ENCODE results near the gene NRARP. TPM values are rescaled to one million over a fixed set of nuclear protein-coding genes. Genes with fewer than 3 reads are reported as not detected.
"Not testable (repeated sequence)": the region's sequence is repeated elsewhere in the genome, so short reads cannot be mapped to it uniquely, and the experiment has no call there.

NRARP gene
- under 1 TPM in 1 of 6 donors, not detected in 5; 0.37 TPM for polyA plus RNA-seq (ENCODE audit: low read depth in 6 of 6)

GRCh38 chr9:137302118-137302448 is at the start of gene NRARP:
Gene NRARP (minus strand): TSS chr9:137302271. CDS start chr9:137301928, 343 bp downstream.
- ATAC-seq (ENCODE audit: low read depth in 2 of 2) = peak; percentile 86 to 87
- Mint-ChIP-seq H3K4me1 (peaks cover 10 to 28% (median 15%) of the 10 kb centered on the region in 3 donors), H3K36me3 (no peaks in the 10 kb centered on the region), H3K27ac (peak within 1 kb of the TSS in 1 of 6 donors; percentile 69), H3K27me3 (peaks cover 11 to 43% (median 13%) of the 10 kb centered on the region in 3 donors), H3K9me3 (no peaks in the 10 kb centered on the region), H3K4me3 (peak within 1 kb of the TSS; percentile 52 to 86 (median 66))
- DNase-seq = peak; percentile 95

GRCh38 chr9:137350696-137351584 is 48.9 kb upstream of the NRARP start:
- Mint-ChIP-seq H3K27ac (no peak overlapping the region), H3K9me3 (peaks cover 0 to 2% (median 0%) of the 10 kb centered on the region in 7 donors), H3K27me3 (no peaks in the 10 kb centered on the region), H3K36me3 (peaks cover 0 to 8% of the 10 kb centered on the region in 2 donors), H3K4me1 (no peaks in the 10 kb centered on the region), H3K4me3 (no peak overlapping the region)
- no peak for ATAC-seq (ENCODE audit: low read depth in 2 of 2)
- DNase-seq = no peak

- Mint-ChIP-seq H3K27ac (no peak overlapping the region), H3K36me3 (peaks cover 0 to 8% of the 10 kb centered on the region in 2 donors), H3K4me3 (no peak overlapping the region), H3K4me1 (no peaks in the 10 kb centered on the region), H3K9me3 (peaks cover 0 to 2% (median 0%) of the 10 kb centered on the region in 7 donors), H3K27me3 (no peaks in the 10 kb centered on the region)
- ATAC-seq (ENCODE audit: low read depth in 2 of 2) (no peak), DNase-seq (no peak)
These were observed 47.5 kb upstream of the NRARP start for GRCh38 chr9:137349471-137350033.

GRCh38 chr9:137348769-137349470 is 46.8 kb upstream of the NRARP start:
- Mint-ChIP-seq H3K27ac (no peak overlapping the region), H3K27me3 (no peaks in the 10 kb centered on the region), H3K4me1 (no peaks in the 10 kb centered on the region), H3K4me3 (no peak overlapping the region), H3K36me3 (peaks cover 0 to 8% of the 10 kb centered on the region in 2 donors), H3K9me3 (peaks cover 0 to 2% (median 0%) of the 10 kb centered on the region in 7 donors)
- ATAC-seq (ENCODE audit: low read depth in 2 of 2) (no peak), DNase-seq (no peak)

GRCh38 chr9:137347928-137348327 is 45.9 kb upstream of the NRARP start:
- Mint-ChIP-seq H3K27me3 (no peaks in the 10 kb centered on the region), H3K4me3 (no peak overlapping the region), H3K4me1 (no peaks in the 10 kb centered on the region), H3K9me3 (peaks cover 0 to 2% (median 0%) of the 10 kb centered on the region in 7 donors), H3K36me3 (peaks cover 0 to 8% of the 10 kb centered on the region in 2 donors), H3K27ac (no peak overlapping the region)
- no peak for DNase-seq
- ATAC-seq (ENCODE audit: low read depth in 2 of 2) = no peak

- no peaks in the 10 kb centered on the region for H3K4me1 Mint-ChIP-seq
These were observed 40.4 kb upstream of the NRARP start for GRCh38 chr9:137342482-137342881.

GRCh38 chr9:137341227-137341626 is 39.2 kb upstream of the NRARP start:
- no peaks in the 10 kb centered on the region for H3K4me1 Mint-ChIP-seq
- no peak for ATAC-seq (ENCODE audit: low read depth in 2 of 2)
- no peaks in the 10 kb centered on the region for H3K27me3 Mint-ChIP-seq
- H3K36me3 Mint-ChIP-seq = peaks cover 0 to 2% of the 10 kb centered on the region in 2 donors
- H3K27ac Mint-ChIP-seq = no peak overlapping the region
- H3K4me3 Mint-ChIP-seq = no peak overlapping the region
- H3K9me3 Mint-ChIP-seq = peaks cover 0 to 11% (median 4%) of the 10 kb centered on the region in 7 donors
- no peak for DNase-seq

More at GRCh38 chr9:137342482-137342881, 40.4 kb upstream of the NRARP start:
- Mint-ChIP-seq H3K36me3 (peaks cover 0 to 8% of the 10 kb centered on the region in 2 donors), H3K4me3 (no peak overlapping the region), H3K27ac (no peak overlapping the region), H3K27me3 (no peaks in the 10 kb centered on the region), H3K9me3 (peaks cover 0 to 2% (median 0%) of the 10 kb centered on the region in 7 donors)
- ATAC-seq (ENCODE audit: low read depth in 2 of 2) (no peak), DNase-seq (no peak)

GRCh38 chr9:137339908-137340462 is 37.9 kb upstream of the NRARP start:
- DNase-seq; H3K36me3 Mint-ChIP-seq; H3K4me1 Mint-ChIP-seq; H3K27ac Mint-ChIP-seq; H3K4me3 Mint-ChIP-seq; H3K27me3 Mint-ChIP-seq; ATAC-seq (ENCODE audit: low read depth in 2 of 2): not testable (repeated sequence)
- H3K9me3 Mint-ChIP-seq = peaks cover 0 to 17% (median 7%) of the 10 kb centered on the region in 7 donors

GRCh38 chr9:137339045-137339907 is 37.2 kb upstream of the NRARP start:
- no peak for DNase-seq
- Mint-ChIP-seq H3K27ac (no peak overlapping the region), H3K4me1 (peaks cover 5 to 9% (median 8%) of the 10 kb centered on the region in 3 donors), H3K36me3 (no peaks in the 10 kb centered on the region), H3K4me3 (no peak overlapping the region), H3K27me3 (no peaks in the 10 kb centered on the region), H3K9me3 (peaks cover 0 to 17% (median 7%) of the 10 kb centered on the region in 7 donors)
- ATAC-seq (ENCODE audit: low read depth in 2 of 2) = no peak

GRCh38 chr9:137336735-137337134 is 34.7 kb upstream of the NRARP start:
- no peaks in the 10 kb centered on the region for H3K27me3 Mint-ChIP-seq
- ATAC-seq (ENCODE audit: low read depth in 2 of 2) (no peak), DNase-seq (no peak)
- no peak overlapping the region for H3K27ac Mint-ChIP-seq
- no peak overlapping the region for H3K4me3 Mint-ChIP-seq
- peaks cover 5 to 9% (median 8%) of the 10 kb centered on the region in 3 donors for H3K4me1 Mint-ChIP-seq
- H3K9me3 Mint-ChIP-seq = peaks cover 0 to 17% (median 7%) of the 10 kb centered on the region in 7 donors
- H3K36me3 Mint-ChIP-seq = no peaks in the 10 kb centered on the region

GRCh38 chr9:137333016-137333671 is 31.1 kb upstream of the NRARP start:
- H3K27ac Mint-ChIP-seq = peak overlapping the region in 2 of 6 donors; percentile 23 to 25
- H3K4me1 Mint-ChIP-seq = peaks cover 5 to 9% (median 8%) of the 10 kb centered on the region in 3 donors
- H3K36me3 Mint-ChIP-seq = no peaks in the 10 kb centered on the region
- DNase-seq (no peak), ATAC-seq (ENCODE audit: low read depth in 2 of 2) (no peak)
- no peak overlapping the region for H3K4me3 Mint-ChIP-seq
- H3K9me3 Mint-ChIP-seq = peaks cover 0 to 17% (median 7%) of the 10 kb centered on the region in 7 donors
- H3K27me3 Mint-ChIP-seq = no peaks in the 10 kb centered on the region

- Mint-ChIP-seq H3K9me3 (peaks cover 0 to 12% (median 7%) of the 10 kb centered on the region in 7 donors), H3K27ac (no peak overlapping the region), H3K4me3 (no peak overlapping the region), H3K27me3 (no peaks in the 10 kb centered on the region), H3K4me1 (peaks cover 9 to 14% (median 13%) of the 10 kb centered on the region in 3 donors), H3K36me3 (no peaks in the 10 kb centered on the region)
- ATAC-seq (ENCODE audit: low read depth in 2 of 2) (no peak), DNase-seq (no peak)
These were observed 29.9 kb upstream of the NRARP start for GRCh38 chr9:137331929-137332328.

Measured in naive B cell (primary cell).